ENCODE data around the gene TGFB2.

TGFB2 gene

GRCh38 chr1:218429301-218429700 lies 84.2 kb downstream of the TGFB2 start:
- no peak overlapping the region for H2AFZ ChIP-seq (ENCODE audit: low read depth, low read length)
- H3K27me3 ChIP-seq (ENCODE audit: low read depth, low read length): no peaks in the 10 kb centered on the region
- no peaks in the 10 kb centered on the region for H3K4me1 ChIP-seq (ENCODE audit: low read length)
- TF ChIP-seq EZH2phosphoT487 (IDR thresholded peaks at IDR 0.05; ENCODE audit: low read depth) (no peak), CTCF (IDR thresholded peaks at IDR 0.05; ENCODE audit: low read depth, low read length) (no peak)
- H3K9ac ChIP-seq (ENCODE audit: low read length): no peak overlapping the region
- peaks cover 3% of the 10 kb centered on the region; the same call in 1 of the 2 replicates for H3K9me3 ChIP-seq (ENCODE audit: insufficient read depth, low read length)
- H3K4me3 ChIP-seq (ENCODE audit: low read length): no peak overlapping the region
- no peaks in the 10 kb centered on the region for H3K79me2 ChIP-seq (ENCODE audit: low read length)
- no peak overlapping the region for H3K4me2 ChIP-seq (ENCODE audit: low read length)
- H3K27ac ChIP-seq (ENCODE audit: low read length): no peak overlapping the region
- H3K36me3 ChIP-seq (replicated peaks; ENCODE audit: low read depth, low read length): no peaks in the 10 kb centered on the region
- H4K20me1 ChIP-seq (ENCODE audit: insufficient read depth, low read length): no peaks in the 10 kb centered on the region

GRCh38 chr1:218430346-218430745 lies 85.2 kb downstream of the TGFB2 start:
- Histone ChIP-seq H2AFZ (ENCODE audit: low read depth, low read length) (no peak overlapping the region), H3K9me3 (ENCODE audit: insufficient read depth, low read length) (peaks cover 3% of the 10 kb centered on the region; the same call in 1 of the 2 replicates), H3K4me1 (ENCODE audit: low read length) (no peaks in the 10 kb centered on the region), H3K36me3 (replicated peaks; ENCODE audit: low read depth, low read length) (no peaks in the 10 kb centered on the region), H3K4me3 (ENCODE audit: low read length) (no peak overlapping the region), H4K20me1 (ENCODE audit: insufficient read depth, low read length) (no peaks in the 10 kb centered on the region), H3K9ac (ENCODE audit: low read length) (no peak overlapping the region), H3K27me3 (ENCODE audit: low read depth, low read length) (no peaks in the 10 kb centered on the region), H3K79me2 (ENCODE audit: low read length) (no peaks in the 10 kb centered on the region), H3K4me2 (ENCODE audit: low read length) (no peak overlapping the region), H3K27ac (ENCODE audit: low read length) (no peak overlapping the region)
- TF ChIP-seq CTCF (IDR thresholded peaks at IDR 0.05; ENCODE audit: low read depth, low read length) (no peak), EZH2phosphoT487 (IDR thresholded peaks at IDR 0.05; ENCODE audit: low read depth) (no peak)

GRCh38 chr1:218430822-218431221 lies 85.7 kb downstream of the TGFB2 start:
- H3K9me3 ChIP-seq (ENCODE audit: insufficient read depth, low read length): peaks cover 3% of the 10 kb centered on the region; the same call in 1 of the 2 replicates
- TF ChIP-seq CTCF (IDR thresholded peaks at IDR 0.05; ENCODE audit: low read depth, low read length): no peak
- TF ChIP-seq EZH2phosphoT487 (IDR thresholded peaks at IDR 0.05; ENCODE audit: low read depth): no peak
- H3K27me3 ChIP-seq (ENCODE audit: low read depth, low read length): no peaks in the 10 kb centered on the region
- H3K4me1 ChIP-seq (ENCODE audit: low read length): no peaks in the 10 kb centered on the region
- H3K27ac ChIP-seq (ENCODE audit: low read length): no peak overlapping the region
- H3K9ac ChIP-seq (ENCODE audit: low read length): no peak overlapping the region
- H4K20me1 ChIP-seq (ENCODE audit: insufficient read depth, low read length): no peaks in the 10 kb centered on the region
- no peak overlapping the region for H3K4me3 ChIP-seq (ENCODE audit: low read length)
- no peak overlapping the region for H2AFZ ChIP-seq (ENCODE audit: low read depth, low read length)
- H3K36me3 ChIP-seq (replicated peaks; ENCODE audit: low read depth, low read length): no peaks in the 10 kb centered on the region
- no peak overlapping the region for H3K4me2 ChIP-seq (ENCODE audit: low read length)
- no peaks in the 10 kb centered on the region for H3K79me2 ChIP-seq (ENCODE audit: low read length)

GRCh38 chr1:218431476-218431875 lies 86.3 kb downstream of the TGFB2 start:
- H3K9ac ChIP-seq (ENCODE audit: low read length): no peak overlapping the region
- no peaks in the 10 kb centered on the region for H3K79me2 ChIP-seq (ENCODE audit: low read length)
- no peaks in the 10 kb centered on the region for H3K27me3 ChIP-seq (ENCODE audit: low read depth, low read length)
- no peak for TF ChIP-seq CTCF (IDR thresholded peaks at IDR 0.05; ENCODE audit: low read depth, low read length)
- TF ChIP-seq EZH2phosphoT487 (IDR thresholded peaks at IDR 0.05; ENCODE audit: low read depth): no peak
- H3K4me3 ChIP-seq (ENCODE audit: low read length): no peak overlapping the region
- H2AFZ ChIP-seq (ENCODE audit: low read depth, low read length): no peak overlapping the region
- H3K27ac ChIP-seq (ENCODE audit: low read length): no peak overlapping the region
- no peaks in the 10 kb centered on the region for H3K36me3 ChIP-seq (replicated peaks; ENCODE audit: low read depth, low read length)
- no peaks in the 10 kb centered on the region for H3K4me1 ChIP-seq (ENCODE audit: low read length)
- H3K9me3 ChIP-seq (ENCODE audit: insufficient read depth, low read length): peaks cover 3% of the 10 kb centered on the region; the same call in 1 of the 2 replicates
- H4K20me1 ChIP-seq (ENCODE audit: insufficient read depth, low read length): no peaks in the 10 kb centered on the region
- no peak overlapping the region for H3K4me2 ChIP-seq (ENCODE audit: low read length)
